ENCODE data around the gene STX3.
"Not testable (repeated sequence)": the region's sequence is repeated elsewhere in the genome, so short reads cannot be mapped to it uniquely, and the experiment has no call there.

- TF ChIP-seq POLR2A, CTCF (IDR thresholded peaks at IDR 0.05): not testable (repeated sequence)
Measured at GRCh38 chr11:59816434-59816833, 61.3 kb downstream of the STX3 start.
